Measurements from ENCODE around the gene TMEM240.
"Not testable (repeated sequence)": the region's sequence is repeated elsewhere in the genome, so short reads cannot be mapped to it uniquely, and the experiment has no call there.

The TMEM240 gene

DNA sequence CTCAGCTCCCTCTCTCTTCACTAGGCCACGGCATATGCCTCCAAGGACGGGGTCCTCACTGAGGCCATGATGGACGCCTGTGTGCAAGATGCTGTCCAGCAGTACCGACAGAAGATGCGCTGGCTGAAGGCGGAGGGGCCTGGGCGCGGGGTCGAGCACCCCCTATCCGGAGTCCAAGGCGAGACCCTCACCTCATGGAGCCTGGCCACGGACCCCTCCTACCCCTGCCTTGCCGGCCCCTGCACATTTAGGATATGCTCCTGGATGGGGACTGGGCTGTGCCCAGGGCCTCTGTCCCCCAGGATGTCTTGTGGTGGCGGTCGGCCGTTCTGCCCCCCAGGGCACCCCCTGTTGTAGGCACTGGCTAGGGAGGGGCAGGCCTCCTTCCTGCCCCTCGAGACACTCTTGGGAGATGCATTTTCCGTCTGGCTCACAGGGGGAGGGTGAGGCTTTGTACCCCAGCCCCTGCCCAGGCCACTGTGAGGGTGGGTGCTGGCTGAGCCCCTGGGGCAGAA is 44.9 kb downstream of the TMEM240 start:
- DNase-seq (ENCODE audit: low read depth) = not testable (repeated sequence)

DNA sequence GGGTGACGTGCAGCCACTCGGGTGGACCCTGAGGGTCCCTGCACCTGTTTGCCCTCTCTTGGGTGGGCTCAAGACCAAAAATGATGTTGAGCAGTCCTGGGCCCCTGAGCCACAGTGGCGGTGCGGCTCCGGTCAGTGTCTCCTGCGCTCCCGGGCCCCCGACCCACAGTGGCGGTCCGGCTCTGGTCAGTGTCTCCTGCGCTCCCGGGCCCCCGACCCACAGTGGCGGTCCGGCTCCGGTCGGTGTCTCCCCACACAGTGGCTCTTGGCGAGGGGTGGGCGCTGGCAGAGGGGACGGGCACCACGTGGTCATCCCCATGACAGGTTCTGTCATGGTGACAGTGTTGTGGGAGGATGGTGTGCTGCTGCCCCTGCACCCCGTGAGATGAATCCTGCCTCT is 46.1 kb downstream of the TMEM240 start:
- DNase-seq (ENCODE audit: low read depth) = not testable (repeated sequence)

DNA sequence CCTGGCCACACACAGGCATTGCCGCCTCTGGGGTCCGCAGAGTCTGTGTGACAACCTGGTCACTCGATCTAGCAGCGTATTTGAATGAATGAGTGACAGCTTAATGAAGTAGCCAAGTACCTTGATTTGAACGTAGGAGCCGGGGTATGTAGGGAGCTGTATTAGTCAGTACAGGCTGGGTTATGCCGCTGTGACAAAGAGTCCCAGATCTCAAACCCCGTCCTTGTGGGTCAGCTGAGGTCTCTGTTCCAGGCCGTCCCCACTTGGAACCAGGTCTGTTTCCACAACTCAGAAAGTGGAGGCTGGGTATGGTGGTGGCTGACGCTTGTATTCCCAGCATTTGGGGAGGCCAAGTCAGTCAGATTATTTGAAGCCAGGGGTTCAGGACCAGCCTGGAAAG is 48.8 kb downstream of the TMEM240 start:
- no peak for DNase-seq (ENCODE audit: low read depth)

DNA sequence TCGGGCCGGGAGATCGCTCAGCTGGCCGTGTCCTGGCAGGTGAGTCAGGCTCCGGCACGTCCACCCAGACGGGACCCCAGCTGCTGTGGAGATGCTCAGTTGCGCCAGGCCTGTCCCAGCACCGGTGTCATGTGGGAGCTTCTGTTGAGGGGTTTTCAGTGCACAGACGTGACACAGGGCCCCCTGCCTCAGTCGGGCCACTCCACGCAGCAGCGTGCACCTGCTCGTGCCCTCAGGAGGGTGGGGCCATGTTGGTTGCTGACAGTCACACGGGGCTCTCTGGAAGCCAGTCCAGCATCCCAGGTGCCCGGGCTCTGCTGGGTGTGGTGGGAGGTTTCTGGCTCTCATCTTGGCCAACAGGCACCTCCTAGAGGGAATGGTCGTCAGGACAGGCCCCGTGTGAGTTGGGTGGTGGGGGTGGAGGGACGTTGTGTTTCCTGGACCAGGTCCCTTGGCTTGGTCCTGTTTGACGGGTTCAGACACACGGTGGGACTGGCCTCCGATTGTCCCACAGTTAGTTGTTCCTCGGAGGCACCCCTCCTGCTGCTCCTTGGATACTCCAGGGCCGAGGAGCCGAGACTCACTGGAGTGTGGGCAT is 49.7 kb downstream of the TMEM240 start:
- DNase-seq (ENCODE audit: low read depth) = no peak

DNA sequence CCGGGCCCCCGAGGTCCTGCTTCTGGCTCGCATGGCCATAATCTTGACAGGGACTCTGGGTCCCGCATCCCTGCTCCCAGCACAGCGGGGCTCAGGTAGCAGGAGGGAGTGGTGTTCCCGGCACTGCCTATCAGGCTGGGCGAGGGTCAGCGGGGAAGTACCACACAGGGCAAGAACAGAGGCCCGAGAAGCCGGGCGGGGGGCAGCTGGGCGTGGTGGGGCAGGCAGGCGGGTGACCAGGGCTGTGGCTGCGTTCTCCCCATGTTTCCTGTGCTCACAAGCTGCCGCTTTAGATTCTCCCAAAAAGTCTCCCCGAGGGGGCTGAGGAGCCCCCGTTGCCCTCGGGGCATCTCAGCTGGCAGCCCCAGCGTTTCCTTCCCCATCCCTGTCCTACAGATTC is 50.6 kb downstream of the TMEM240 start:
- no peak for DNase-seq (ENCODE audit: low read depth)

DNA sequence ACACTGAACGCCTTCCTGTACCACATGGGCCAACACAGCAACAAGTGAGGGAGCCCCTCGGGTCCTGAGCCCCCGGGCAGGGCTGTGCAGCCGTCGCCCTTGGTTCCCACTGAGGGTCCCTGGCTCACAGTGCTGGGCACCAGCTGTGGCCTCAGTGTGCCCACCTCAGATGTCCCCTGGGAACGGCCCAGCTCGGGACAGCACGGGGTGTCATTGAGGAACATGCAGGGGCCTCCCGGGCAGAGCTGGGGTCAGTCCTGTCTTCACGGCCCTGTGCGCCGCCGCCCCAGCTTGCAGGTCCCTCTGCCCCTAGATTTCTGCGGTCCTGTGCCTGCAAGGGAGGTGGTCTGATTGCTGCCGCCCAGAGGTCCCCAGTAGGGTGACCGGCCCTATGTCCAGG is 51.2 kb downstream of the TMEM240 start:
- DNase-seq (ENCODE audit: low read depth) = no peak

DNA sequence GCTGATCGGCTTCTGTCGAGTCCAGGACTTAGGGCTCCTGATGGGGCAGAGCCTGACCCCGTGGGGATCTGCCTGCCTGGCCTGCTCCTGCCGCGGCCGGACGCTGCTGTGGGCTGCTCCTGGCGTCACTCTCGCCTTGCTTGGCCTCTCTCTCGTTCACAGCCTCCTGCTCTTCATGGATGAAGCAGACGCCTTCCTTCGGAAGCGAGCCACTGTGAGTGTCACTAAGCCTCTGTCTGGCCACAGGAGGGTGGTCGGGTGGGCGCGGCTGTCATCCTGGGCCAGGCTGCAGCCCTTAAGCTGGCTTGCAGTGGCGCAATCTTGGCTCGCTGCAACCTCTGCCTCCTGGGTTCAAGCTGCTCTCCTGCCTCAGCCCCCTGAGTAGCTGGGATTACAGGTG is 52.7 kb downstream of the TMEM240 start:
- no peak for DNase-seq (ENCODE audit: low read depth)

DNA sequence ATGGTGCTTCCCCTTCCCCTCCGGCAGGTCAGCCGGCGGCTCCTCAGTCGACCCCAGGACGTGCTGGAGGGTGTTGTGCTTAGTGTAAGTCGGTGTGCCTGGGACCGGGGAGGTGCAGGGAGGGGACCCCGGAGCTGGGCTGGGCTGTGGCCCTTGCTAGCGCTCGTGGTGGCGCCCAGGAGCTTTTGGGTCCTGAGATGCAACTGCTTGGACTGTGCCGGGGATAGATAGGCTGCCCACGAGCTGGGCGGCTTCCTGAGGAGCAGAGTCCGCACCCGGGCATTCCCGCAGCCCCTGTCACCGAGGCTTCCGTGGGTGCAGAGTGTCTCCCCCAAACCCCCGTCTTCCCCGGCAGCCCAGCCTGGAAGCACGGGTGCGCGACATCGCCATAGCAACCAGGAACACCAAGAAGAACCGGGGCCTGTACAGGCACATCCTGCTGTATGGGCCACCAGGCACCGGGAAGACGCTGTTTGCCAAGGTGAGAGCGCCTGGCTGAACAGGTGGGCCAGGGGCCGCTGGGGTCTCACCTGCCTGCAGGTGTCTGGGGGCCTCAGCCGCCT is 54.6 kb downstream of the TMEM240 start:
- not testable (repeated sequence) for DNase-seq (ENCODE audit: low read depth)

DNA sequence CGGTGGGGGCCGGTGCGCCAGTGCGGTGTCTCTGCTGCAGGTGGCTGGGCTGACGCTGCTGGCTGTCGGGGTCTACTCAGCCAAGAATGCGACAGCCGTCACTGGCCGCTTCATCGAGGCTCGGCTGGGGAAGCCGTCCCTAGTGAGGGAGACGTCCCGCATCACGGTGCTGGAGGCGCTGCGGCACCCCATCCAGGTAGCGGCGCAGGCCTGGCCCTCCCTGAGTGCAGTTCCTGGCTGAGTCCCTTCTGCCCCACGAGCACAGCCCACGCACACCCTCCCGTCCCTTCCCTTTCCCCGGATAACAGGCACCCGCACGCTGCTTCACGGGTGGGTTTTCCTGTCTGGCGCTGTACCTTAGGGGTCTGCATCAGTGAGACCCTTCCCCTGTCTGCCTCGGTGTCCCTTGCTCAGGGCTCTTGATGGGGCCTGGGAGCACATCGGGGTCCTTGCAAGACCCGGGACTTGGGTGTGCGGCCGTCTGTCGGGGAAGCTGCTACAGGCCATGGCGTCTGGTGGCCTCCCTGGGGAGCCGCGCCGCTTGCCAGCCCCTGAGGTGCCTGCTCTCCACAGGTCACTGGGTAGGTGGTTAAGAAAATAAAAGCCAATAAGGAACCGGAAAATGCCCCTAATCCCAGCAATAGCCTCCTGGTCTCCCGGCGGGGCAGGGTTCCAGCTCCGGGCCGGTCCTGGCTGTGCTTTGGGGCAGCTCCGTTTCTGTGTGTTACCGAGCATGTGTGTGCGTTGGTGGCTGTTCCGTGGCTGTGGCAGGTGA is 55.3 kb downstream of the TMEM240 start:
- DNase-seq (ENCODE audit: low read depth) = not testable (repeated sequence)
